Measurements from ENCODE around the gene PMAIP1.

The PMAIP1 gene

DNA sequence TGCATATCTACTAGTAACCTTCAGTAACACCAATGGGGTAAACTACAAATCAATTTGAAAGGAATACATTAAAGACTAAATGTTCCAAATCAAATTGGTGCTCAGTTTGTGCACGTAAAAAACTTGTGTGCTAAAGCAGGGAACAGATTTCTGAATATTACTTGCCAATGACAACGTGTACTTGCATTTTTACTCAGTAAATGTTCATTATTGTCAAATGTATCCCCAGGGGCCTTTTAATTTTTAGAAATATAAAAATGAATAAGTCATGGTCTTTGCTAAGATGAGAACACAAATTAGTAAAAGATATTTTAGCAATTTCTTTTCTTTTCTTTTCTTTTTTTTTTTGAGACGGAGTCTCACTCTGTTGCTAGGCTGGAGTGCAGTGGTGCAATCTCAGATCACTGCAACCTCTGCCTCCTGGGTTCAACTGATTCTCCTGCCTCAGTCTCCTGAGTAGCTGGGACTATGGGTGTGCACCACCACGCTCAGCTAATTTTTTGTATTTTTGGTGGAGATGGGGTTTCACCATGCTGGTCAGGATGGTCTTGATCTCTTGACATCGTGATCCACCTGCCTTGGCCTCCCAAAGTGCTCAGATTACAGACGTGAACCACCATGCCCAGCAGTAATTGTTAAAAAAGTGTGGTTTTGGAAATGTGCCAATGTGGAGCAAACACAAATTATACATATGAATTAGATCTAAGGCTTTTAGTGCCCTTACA, 52.6 kb downstream of the PMAIP1 start:
- Mint-ChIP-seq H3K27ac (ENCODE audit: low read depth) (no peak overlapping the region), H3K36me3 (ENCODE audit: insufficient read depth) (no peaks in the 10 kb centered on the region), H3K4me3 (no peak overlapping the region), H3K9me3 (no peaks in the 10 kb centered on the region), H3K27me3 (no peaks in the 10 kb centered on the region), H3K4me1 (no peaks in the 10 kb centered on the region)
- no peak for ATAC-seq (replicated peaks; ENCODE audit: extremely low read depth, poor library complexity, severe bottlenecking)
- DNase-seq (ENCODE audit: low spot score in 2 of 2), result no peak
